Activated gamma-delta T cell (primary cell): ENCODE measurements around the gene NDUFS7.
"Not testable (repeated sequence)": the region's sequence is repeated elsewhere in the genome, so short reads cannot be mapped to it uniquely, and the experiment has no call there.

Experiments used
- DNase-seq: peaks from one replicate; lab custom pipeline; 2025; lab: John Stamatoyannopoulos, UW

Gene NDUFS7

GRCh38 chr19:1417681-1418495 is 34.2 kb downstream of the NDUFS7 start:
- no peak for DNase-seq

GRCh38 chr19:1418496-1418775 is 34.7 kb downstream of the NDUFS7 start:
- no peak for DNase-seq

GRCh38 chr19:1418951-1419738 is 35.4 kb downstream of the NDUFS7 start:
- DNase-seq = no peak

GRCh38 chr19:1420085-1420484 is 36.4 kb downstream of the NDUFS7 start:
- DNase-seq = not testable (repeated sequence)

GRCh38 chr19:1420590-1420989 is 36.9 kb downstream of the NDUFS7 start:
- DNase-seq = no peak

- no peak for DNase-seq
These were observed 37.7 kb downstream of the NDUFS7 start for GRCh38 chr19:1421218-1421957.

- DNase-seq = no peak
These were observed 38.2 kb downstream of the NDUFS7 start for GRCh38 chr19:1421958-1422305.

GRCh38 chr19:1422360-1422759 is 38.7 kb downstream of the NDUFS7 start:
- no peak for DNase-seq

- no peak for DNase-seq
These were observed 39.2 kb downstream of the NDUFS7 start for GRCh38 chr19:1422943-1423342.

GRCh38 chr19:1423436-1424191 is 39.9 kb downstream of the NDUFS7 start:
- DNase-seq = no peak

- no peak for DNase-seq
These were observed 40.7 kb downstream of the NDUFS7 start for GRCh38 chr19:1424192-1424955.

- DNase-seq = no peak
These were observed 41.6 kb downstream of the NDUFS7 start for GRCh38 chr19:1425102-1425837.

GRCh38 chr19:1425902-1426301 is 42.2 kb downstream of the NDUFS7 start:
- DNase-seq = no peak

- DNase-seq = no peak
These were observed 43.0 kb downstream of the NDUFS7 start for GRCh38 chr19:1426736-1427135.

- no peak for DNase-seq
These were observed 43.7 kb downstream of the NDUFS7 start for GRCh38 chr19:1427221-1427920.

GRCh38 chr19:1428738-1429391 is 45.2 kb downstream of the NDUFS7 start:
- no peak for DNase-seq

- DNase-seq = no peak
These were observed 46.0 kb downstream of the NDUFS7 start for GRCh38 chr19:1429750-1430149.

GRCh38 chr19:1430246-1430645 is 46.5 kb downstream of the NDUFS7 start:
- no peak for DNase-seq

GRCh38 chr19:1431759-1432506 is 48.2 kb downstream of the NDUFS7 start:
- no peak for DNase-seq
